HG03108 (cell line): ENCODE results near the gene IGSF21.

Experiments
- ATAC-seq: cut with Tn5 transposase; IDR thresholded peaks from one replicate; pipeline ENCODE4 v1.9.1; 2021; ENCODE audit warnings: moderate library complexity; ENCODE audit not compliant: unreplicated experiment

IGSF21 gene

GRCh38 chr1:18107369-18108298, at the start of gene IGSF21:
IGSF21 (plus strand) TSS chr1:18107798; CDS start chr1:18108129, 331 bp downstream.
- no peak for ATAC-seq

GRCh38 chr1:18058206-18058921, 49.2 kb upstream of the IGSF21 start:
- no peak for ATAC-seq

- no peak for ATAC-seq
Observed at GRCh38 chr1:18058981-18059605, 48.5 kb upstream of the IGSF21 start.

GRCh38 chr1:18060366-18060765, 47.2 kb upstream of the IGSF21 start:
- no peak for ATAC-seq

- ATAC-seq = no peak
Observed at GRCh38 chr1:18062185-18062584, 45.4 kb upstream of the IGSF21 start.

- ATAC-seq = no peak
Observed at GRCh38 chr1:18064534-18064933, 43.1 kb upstream of the IGSF21 start.

- no peak for ATAC-seq
Observed at GRCh38 chr1:18066576-18066975, 41.0 kb upstream of the IGSF21 start.

GRCh38 chr1:18069903-18070302, 37.7 kb upstream of the IGSF21 start:
- no peak for ATAC-seq

- ATAC-seq = no peak
Observed at GRCh38 chr1:18072066-18072465, 35.5 kb upstream of the IGSF21 start.

GRCh38 chr1:18073066-18073642, 34.4 kb upstream of the IGSF21 start:
- ATAC-seq = no peak

- no peak for ATAC-seq
Observed at GRCh38 chr1:18077657-18078215, 29.9 kb upstream of the IGSF21 start.

- ATAC-seq = no peak
Observed at GRCh38 chr1:18079941-18080735, 27.5 kb upstream of the IGSF21 start.

GRCh38 chr1:18085387-18086074, 22.1 kb upstream of the IGSF21 start:
- no peak for ATAC-seq

GRCh38 chr1:18088077-18088594, 19.5 kb upstream of the IGSF21 start:
- no peak for ATAC-seq

GRCh38 chr1:18089488-18089887, 18.1 kb upstream of the IGSF21 start:
- no peak for ATAC-seq

GRCh38 chr1:18090636-18091035, 17.0 kb upstream of the IGSF21 start:
- no peak for ATAC-seq

- no peak for ATAC-seq
Observed at GRCh38 chr1:18091660-18092446, 15.7 kb upstream of the IGSF21 start.

GRCh38 chr1:18093193-18093592, 14.4 kb upstream of the IGSF21 start:
- no peak for ATAC-seq
